ENCODE data around the gene ATP5F1D.

The ATP5F1D gene

GRCh38 chr19:1277061-1277460, 35.5 kb downstream of the ATP5F1D start:
- DNase-seq (ENCODE audit: low read depth, low spot score) = no peak
- peak overlapping the region; percentile 97 for H3K4me3 ChIP-seq (ENCODE audit: insufficient read length, low read depth)
- peaks cover 76% of the 10 kb centered on the region for H3K36me3 ChIP-seq (ENCODE audit: insufficient read depth, insufficient read length, low read length)
- TF ChIP-seq YY1 (IDR thresholded peaks at IDR 0.05; ENCODE audit: insufficient read depth, insufficient read length) (no peak), ZNF274 (IDR thresholded peaks at IDR 0.05; ENCODE audit: low read depth, low read length) (no peak), SUZ12 (IDR thresholded peaks at IDR 0.05; ENCODE audit: extremely low read depth, insufficient read depth, insufficient read length) (no peak)
- H3K9me3 ChIP-seq (ENCODE audit: insufficient read depth, low read length) = no peaks in the 10 kb centered on the region
- H3K4me1 ChIP-seq (ENCODE audit: insufficient read depth, insufficient read length) = peaks cover 22% of the 10 kb centered on the region
- H3K27me3 ChIP-seq (ENCODE audit: insufficient read depth, insufficient read length) = no peaks in the 10 kb centered on the region
- peak overlapping the region; percentile 98 for H3K9ac ChIP-seq (ENCODE audit: insufficient read length, low read depth)

DNA sequence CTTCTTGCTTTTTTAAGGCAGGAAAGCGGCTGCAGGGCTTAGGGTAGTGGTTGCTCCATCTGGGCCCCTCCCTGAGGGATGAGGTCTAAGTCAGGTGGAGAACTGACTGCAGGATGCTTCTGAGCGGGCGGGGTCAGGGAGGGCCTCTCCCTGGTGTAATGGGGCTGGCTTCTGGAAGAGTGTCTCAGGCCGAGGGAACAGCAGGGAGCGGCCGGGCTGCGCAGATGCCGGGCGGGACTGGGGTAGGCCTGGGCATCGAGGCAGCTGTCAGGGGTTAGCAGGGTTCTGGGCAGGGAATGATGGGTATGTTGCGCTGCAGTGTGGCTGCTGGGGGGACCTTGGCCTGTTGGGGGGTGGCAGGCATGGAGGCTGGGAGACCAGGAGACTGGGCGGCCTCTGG, 36.5 kb downstream of the ATP5F1D start:
- H3K27me3 ChIP-seq (ENCODE audit: insufficient read depth, insufficient read length) = no peaks in the 10 kb centered on the region
- H3K9me3 ChIP-seq (ENCODE audit: insufficient read depth, low read length) = no peaks in the 10 kb centered on the region
- H3K4me1 ChIP-seq (ENCODE audit: insufficient read depth, insufficient read length) = peaks cover 22% of the 10 kb centered on the region
- H3K36me3 ChIP-seq (ENCODE audit: insufficient read depth, insufficient read length, low read length) = peaks cover 65% of the 10 kb centered on the region
- no peak for TF ChIP-seq SUZ12 (IDR thresholded peaks at IDR 0.05; ENCODE audit: extremely low read depth, insufficient read depth, insufficient read length)
- no peak for TF ChIP-seq ZNF274 (IDR thresholded peaks at IDR 0.05; ENCODE audit: low read depth, low read length)
- no peak for TF ChIP-seq YY1 (IDR thresholded peaks at IDR 0.05; ENCODE audit: insufficient read depth, insufficient read length)
- DNase-seq (ENCODE audit: low read depth, low spot score) = no peak
- H3K4me3 ChIP-seq (ENCODE audit: insufficient read length, low read depth) = no peak overlapping the region
- peak overlapping the region; percentile 32 for H3K9ac ChIP-seq (ENCODE audit: insufficient read length, low read depth)

GRCh38 chr19:1278713-1279660, 37.4 kb downstream of the ATP5F1D start:
- Histone ChIP-seq H3K9me3 (ENCODE audit: insufficient read depth, low read length) (no peaks in the 10 kb centered on the region), H3K9ac (ENCODE audit: insufficient read length, low read depth) (no peak overlapping the region), H3K4me3 (ENCODE audit: insufficient read length, low read depth) (no peak overlapping the region), H3K4me1 (ENCODE audit: insufficient read depth, insufficient read length) (peaks cover 20% of the 10 kb centered on the region), H3K36me3 (ENCODE audit: insufficient read depth, insufficient read length, low read length) (peaks cover 56% of the 10 kb centered on the region), H3K27me3 (ENCODE audit: insufficient read depth, insufficient read length) (no peaks in the 10 kb centered on the region)
- DNase-seq (ENCODE audit: low read depth, low spot score) = no peak
- TF ChIP-seq ZNF274 (IDR thresholded peaks at IDR 0.05; ENCODE audit: low read depth, low read length) = no peak

DNA sequence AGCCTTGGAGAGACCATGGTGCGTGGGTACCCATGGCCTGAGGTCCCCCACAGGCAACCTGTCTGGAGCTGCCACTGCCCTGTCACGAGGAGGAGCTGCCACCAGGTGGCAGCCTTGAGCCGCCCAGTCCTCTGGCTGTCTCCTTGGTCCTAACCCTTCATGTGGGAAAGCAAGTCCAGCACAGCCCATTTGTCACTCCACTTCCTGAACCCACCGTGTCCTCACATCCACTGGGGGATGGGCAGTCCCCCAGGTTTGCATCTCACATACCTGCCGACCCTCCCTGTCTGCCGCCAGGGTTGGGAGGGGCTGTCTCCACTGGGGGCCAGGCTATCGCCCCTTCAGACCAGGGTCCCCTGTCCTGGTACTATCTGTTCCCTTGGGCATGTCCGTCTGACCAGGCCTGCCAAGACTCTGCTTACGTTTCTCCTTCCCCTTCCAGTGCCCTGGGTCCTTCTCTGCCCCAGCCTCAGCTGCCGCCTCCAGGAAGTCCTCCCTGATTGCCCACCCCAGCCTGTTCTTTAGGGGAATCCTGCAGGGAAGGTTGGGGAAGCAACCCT, 38.3 kb downstream of the ATP5F1D start:
- peaks cover 48% of the 10 kb centered on the region for H3K36me3 ChIP-seq (ENCODE audit: insufficient read depth, insufficient read length, low read length)
- TF ChIP-seq SUZ12 (IDR thresholded peaks at IDR 0.05; ENCODE audit: extremely low read depth, insufficient read depth, insufficient read length) = no peak
- TF ChIP-seq YY1 (IDR thresholded peaks at IDR 0.05; ENCODE audit: insufficient read depth, insufficient read length) = no peak
- no peak for TF ChIP-seq ZNF274 (IDR thresholded peaks at IDR 0.05; ENCODE audit: low read depth, low read length)
- no peak overlapping the region for H3K4me3 ChIP-seq (ENCODE audit: insufficient read length, low read depth)
- H3K4me1 ChIP-seq (ENCODE audit: insufficient read depth, insufficient read length) = peaks cover 20% of the 10 kb centered on the region
- peak overlapping the region; percentile 22 for H3K9ac ChIP-seq (ENCODE audit: insufficient read length, low read depth)
- peaks cover 3% of the 10 kb centered on the region for H3K27me3 ChIP-seq (ENCODE audit: insufficient read depth, insufficient read length)
- DNase-seq (ENCODE audit: low read depth, low spot score) = no peak
- no peaks in the 10 kb centered on the region for H3K9me3 ChIP-seq (ENCODE audit: insufficient read depth, low read length)

- H3K36me3 ChIP-seq (ENCODE audit: insufficient read depth, insufficient read length, low read length) = peaks cover 46% of the 10 kb centered on the region
- peak overlapping the region; percentile 50 for H3K9ac ChIP-seq (ENCODE audit: insufficient read length, low read depth)
- no peak for DNase-seq (ENCODE audit: low read depth, low spot score)
- no peak overlapping the region for H3K4me3 ChIP-seq (ENCODE audit: insufficient read length, low read depth)
- H3K9me3 ChIP-seq (ENCODE audit: insufficient read depth, low read length) = no peaks in the 10 kb centered on the region
- H3K27me3 ChIP-seq (ENCODE audit: insufficient read depth, insufficient read length) = peaks cover 10% of the 10 kb centered on the region
- peaks cover 26% of the 10 kb centered on the region for H3K4me1 ChIP-seq (ENCODE audit: insufficient read depth, insufficient read length)
- TF ChIP-seq ZNF274 (IDR thresholded peaks at IDR 0.05; ENCODE audit: low read depth, low read length) = no peak
- no peak for TF ChIP-seq SUZ12 (IDR thresholded peaks at IDR 0.05; ENCODE audit: extremely low read depth, insufficient read depth, insufficient read length)
- TF ChIP-seq YY1 (IDR thresholded peaks at IDR 0.05; ENCODE audit: insufficient read depth, insufficient read length) = no peak
These were observed 39.4 kb downstream of the ATP5F1D start for GRCh38 chr19:1280636-1281568.

GRCh38 chr19:1281569-1282287, 40.2 kb downstream of the ATP5F1D start:
- H3K9me3 ChIP-seq (ENCODE audit: insufficient read depth, low read length) = no peaks in the 10 kb centered on the region

More at GRCh38 chr19:1281569-1282287, 40.2 kb downstream of the ATP5F1D start:
- Histone ChIP-seq H3K4me3 (ENCODE audit: insufficient read length, low read depth) (no peak overlapping the region), H3K36me3 (ENCODE audit: insufficient read depth, insufficient read length, low read length) (peaks cover 40% of the 10 kb centered on the region), H3K4me1 (ENCODE audit: insufficient read depth, insufficient read length) (peaks cover 23% of the 10 kb centered on the region), H3K9ac (ENCODE audit: insufficient read length, low read depth) (peak overlapping the region; percentile 50), H3K27me3 (ENCODE audit: insufficient read depth, insufficient read length) (peaks cover 10% of the 10 kb centered on the region)
- TF ChIP-seq YY1 (IDR thresholded peaks at IDR 0.05; ENCODE audit: insufficient read depth, insufficient read length) (no peak), SUZ12 (IDR thresholded peaks at IDR 0.05; ENCODE audit: extremely low read depth, insufficient read depth, insufficient read length) (no peak), ZNF274 (IDR thresholded peaks at IDR 0.05; ENCODE audit: low read depth, low read length) (no peak)
- no peak for DNase-seq (ENCODE audit: low read depth, low spot score)
